ENCODE measurements around the gene KDM6B.

The KDM6B gene

DNA sequence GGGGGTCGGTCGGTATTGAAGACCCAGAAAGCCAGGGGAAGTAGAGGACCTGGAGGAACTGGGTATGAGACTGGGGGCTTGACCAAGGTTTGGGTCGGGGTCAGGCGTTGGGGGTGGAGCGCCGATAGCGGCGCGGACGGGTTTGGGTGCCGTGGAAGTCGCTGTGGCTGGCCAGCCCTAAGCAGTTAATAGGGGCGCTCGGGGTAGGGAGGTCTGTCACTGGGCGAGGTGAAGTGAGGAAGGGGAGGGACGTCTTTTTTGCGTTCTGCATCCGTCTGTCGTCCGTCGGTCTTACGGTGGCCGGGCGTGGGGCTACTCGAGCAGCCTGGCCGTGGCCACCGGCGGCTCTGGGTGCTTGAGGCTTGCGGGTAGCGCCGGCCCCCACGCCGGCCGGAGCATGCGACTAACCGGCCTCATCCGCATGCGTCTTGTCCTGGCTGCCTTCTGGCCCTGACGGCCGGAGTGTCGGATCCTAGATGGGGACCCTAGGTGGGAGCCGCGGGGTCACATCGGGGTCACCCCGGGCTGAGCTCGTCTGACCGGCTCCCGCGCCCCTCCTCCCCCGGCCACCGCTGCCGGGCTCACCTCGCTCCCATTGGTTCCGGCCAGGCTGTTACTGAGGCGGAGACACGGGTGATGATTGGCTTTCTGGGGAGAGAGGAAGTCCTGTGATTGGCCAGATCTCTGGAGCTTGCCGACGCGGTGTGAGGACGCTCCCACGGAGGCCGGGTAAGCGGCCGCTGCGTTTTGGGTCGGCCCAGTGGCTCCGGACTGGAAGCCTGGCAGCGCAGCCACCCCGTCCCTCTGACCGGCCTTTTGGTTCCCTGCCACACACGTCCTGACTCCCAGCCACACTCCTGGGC is 10.5 kb downstream of the KDM6B start:
- TF ChIP-seq SPI1 (IDR thresholded peaks at IDR 0.05; ENCODE audit: low read depth, low read length) (peak; percentile 82), POLR2A (IDR thresholded peaks at IDR 0.05; ENCODE audit: low read depth, low read length) (peak; percentile 69), POLR2AphosphoS5 (IDR thresholded peaks at IDR 0.05; ENCODE audit: low read depth, low read length) (peak; percentile 57), PAX5 (IDR thresholded peaks at IDR 0.05; ENCODE audit: insufficient read depth, low read length, severe bottlenecking) (no peak)
- FAIRE-seq = peak; percentile 98
- peak; percentile 95 for DNase-seq (ENCODE audit: insufficient read length, low spot score)

- no peak for DNase-seq (ENCODE audit: insufficient read length, low spot score)
- FAIRE-seq = no peak
- TF ChIP-seq PAX5 (IDR thresholded peaks at IDR 0.05; ENCODE audit: insufficient read depth, low read length, severe bottlenecking) (no peak), POLR2AphosphoS5 (IDR thresholded peaks at IDR 0.05; ENCODE audit: low read depth, low read length) (no peak), POLR2A (IDR thresholded peaks at IDR 0.05; ENCODE audit: low read depth, low read length) (no peak), SPI1 (IDR thresholded peaks at IDR 0.05; ENCODE audit: low read depth, low read length) (no peak), POU2F2 (IDR thresholded peaks at IDR 0.05; ENCODE audit: low read depth, low read length) (no peak), TAF1 (IDR thresholded peaks at IDR 0.05; ENCODE audit: low read depth, low read length) (no peak)
Measured at GRCh38 chr17:7845359-7846062, 11.5 kb downstream of the KDM6B start.

DNA sequence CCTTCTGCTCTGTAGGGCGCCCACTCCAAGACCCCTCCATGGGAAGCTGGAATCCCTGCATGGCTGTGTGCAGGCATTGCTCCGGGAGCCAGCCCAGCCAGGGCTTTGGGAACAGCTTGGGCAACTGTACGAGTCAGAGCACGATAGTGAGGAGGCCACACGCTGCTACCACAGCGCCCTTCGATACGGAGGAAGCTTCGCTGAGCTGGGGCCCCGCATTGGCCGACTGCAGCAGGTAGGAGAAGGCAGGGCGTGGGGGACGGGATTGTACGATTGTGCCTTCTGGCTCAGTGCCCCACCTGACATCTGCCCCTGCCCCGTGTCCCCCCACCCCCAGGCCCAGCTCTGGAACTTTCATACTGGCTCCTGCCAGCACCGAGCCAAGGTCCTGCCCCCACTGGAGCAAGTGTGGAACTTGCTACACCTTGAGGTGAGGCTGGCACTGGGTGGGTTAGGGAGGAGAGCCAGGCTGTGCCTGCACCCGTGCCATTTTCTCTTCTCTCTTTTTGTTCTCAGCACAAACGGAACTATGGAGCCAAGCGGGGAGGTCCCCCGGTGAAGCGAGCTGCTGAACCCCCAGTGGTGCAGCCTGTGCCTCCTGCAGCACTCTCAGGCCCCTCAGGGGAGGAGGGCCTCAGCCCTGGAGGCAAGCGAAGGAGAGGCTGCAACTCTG is 12.2 kb downstream of the KDM6B start:
- no peak for DNase-seq (ENCODE audit: insufficient read length, low spot score)
- FAIRE-seq = no peak
- TF ChIP-seq POU2F2 (IDR thresholded peaks at IDR 0.05; ENCODE audit: low read depth, low read length) = no peak
- TF ChIP-seq TAF1 (IDR thresholded peaks at IDR 0.05; ENCODE audit: low read depth, low read length) = no peak
- no peak for TF ChIP-seq SPI1 (IDR thresholded peaks at IDR 0.05; ENCODE audit: low read depth, low read length)
- TF ChIP-seq POLR2A (IDR thresholded peaks at IDR 0.05; ENCODE audit: low read depth, low read length) = peak; percentile 35; the same call in 1 of the 2 replicates
- TF ChIP-seq PAX5 (IDR thresholded peaks at IDR 0.05; ENCODE audit: insufficient read depth, low read length, severe bottlenecking) = no peak
- no peak for TF ChIP-seq POLR2AphosphoS5 (IDR thresholded peaks at IDR 0.05; ENCODE audit: low read depth, low read length)

DNA sequence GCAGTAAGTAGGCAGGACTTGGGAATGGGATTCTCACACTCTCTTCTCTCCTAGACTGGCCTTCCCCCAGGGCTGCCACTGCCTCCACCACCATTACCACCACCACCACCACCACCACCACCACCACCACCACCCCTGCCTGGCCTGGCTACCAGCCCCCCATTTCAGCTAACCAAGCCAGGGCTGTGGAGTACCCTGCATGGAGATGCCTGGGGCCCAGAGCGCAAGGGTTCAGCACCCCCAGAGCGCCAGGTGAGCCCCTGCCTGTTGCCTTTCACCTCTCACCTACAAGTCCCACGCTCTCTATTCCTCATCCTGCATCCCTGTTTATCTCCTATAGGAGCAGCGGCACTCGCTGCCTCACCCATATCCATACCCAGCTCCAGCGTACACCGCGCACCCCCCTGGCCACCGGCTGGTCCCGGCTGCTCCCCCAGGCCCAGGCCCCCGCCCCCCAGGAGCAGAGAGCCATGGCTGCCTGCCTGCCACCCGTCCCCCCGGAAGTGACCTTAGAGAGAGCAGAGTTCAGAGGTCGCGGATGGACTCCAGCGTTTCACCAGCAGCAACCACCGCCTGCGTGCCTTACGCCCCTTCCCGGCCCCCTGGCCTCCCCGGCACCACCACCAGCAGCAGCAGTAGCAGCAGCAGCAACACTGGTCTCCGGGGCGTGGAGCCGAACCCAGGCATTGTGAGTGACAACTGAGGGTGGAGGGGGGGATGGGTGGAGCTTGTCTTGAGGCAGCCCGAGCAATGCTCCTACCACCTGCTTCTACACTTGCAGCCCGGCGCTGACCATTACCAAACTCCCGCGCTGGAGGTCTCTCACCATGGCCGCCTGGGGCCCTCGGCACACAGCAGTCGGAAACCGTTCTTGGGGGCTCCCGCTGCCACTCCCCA is 13.0 kb downstream of the KDM6B start:
- TF ChIP-seq POLR2AphosphoS5 (IDR thresholded peaks at IDR 0.05; ENCODE audit: low read depth, low read length) = no peak
- no peak for TF ChIP-seq POU2F2 (IDR thresholded peaks at IDR 0.05; ENCODE audit: low read depth, low read length)
- TF ChIP-seq PAX5 (IDR thresholded peaks at IDR 0.05; ENCODE audit: insufficient read depth, low read length, severe bottlenecking) = no peak
- no peak for TF ChIP-seq TAF1 (IDR thresholded peaks at IDR 0.05; ENCODE audit: low read depth, low read length)
- TF ChIP-seq SPI1 (IDR thresholded peaks at IDR 0.05; ENCODE audit: low read depth, low read length) = no peak
- TF ChIP-seq POLR2A (IDR thresholded peaks at IDR 0.05; ENCODE audit: low read depth, low read length) = no peak
- FAIRE-seq (no peak), DNase-seq (ENCODE audit: insufficient read length, low spot score) (no peak)

DNA sequence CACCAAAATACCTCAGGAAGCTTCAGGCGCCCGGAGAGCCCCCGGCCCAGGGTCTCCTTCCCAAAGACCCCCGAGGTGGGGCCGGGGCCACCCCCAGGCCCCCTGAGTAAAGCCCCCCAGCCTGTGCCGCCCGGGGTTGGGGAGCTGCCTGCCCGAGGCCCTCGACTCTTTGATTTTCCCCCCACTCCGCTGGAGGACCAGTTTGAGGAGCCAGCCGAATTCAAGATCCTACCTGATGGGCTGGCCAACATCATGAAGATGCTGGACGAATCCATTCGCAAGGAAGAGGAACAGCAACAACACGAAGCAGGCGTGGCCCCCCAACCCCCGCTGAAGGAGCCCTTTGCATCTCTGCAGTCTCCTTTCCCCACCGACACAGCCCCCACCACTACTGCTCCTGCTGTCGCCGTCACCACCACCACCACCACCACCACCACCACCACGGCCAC is 14.1 kb downstream of the KDM6B start:
- no peak for FAIRE-seq
- TF ChIP-seq POU2F2 (IDR thresholded peaks at IDR 0.05; ENCODE audit: low read depth, low read length) = no peak
- TF ChIP-seq PAX5 (IDR thresholded peaks at IDR 0.05; ENCODE audit: insufficient read depth, low read length, severe bottlenecking) = no peak
- TF ChIP-seq POLR2A (IDR thresholded peaks at IDR 0.05; ENCODE audit: low read depth, low read length) = no peak
- TF ChIP-seq SPI1 (IDR thresholded peaks at IDR 0.05; ENCODE audit: low read depth, low read length) = no peak
- no peak for TF ChIP-seq TAF1 (IDR thresholded peaks at IDR 0.05; ENCODE audit: low read depth, low read length)
- no peak for TF ChIP-seq POLR2AphosphoS5 (IDR thresholded peaks at IDR 0.05; ENCODE audit: low read depth, low read length)
- DNase-seq (ENCODE audit: insufficient read length, low spot score) = no peak

DNA sequence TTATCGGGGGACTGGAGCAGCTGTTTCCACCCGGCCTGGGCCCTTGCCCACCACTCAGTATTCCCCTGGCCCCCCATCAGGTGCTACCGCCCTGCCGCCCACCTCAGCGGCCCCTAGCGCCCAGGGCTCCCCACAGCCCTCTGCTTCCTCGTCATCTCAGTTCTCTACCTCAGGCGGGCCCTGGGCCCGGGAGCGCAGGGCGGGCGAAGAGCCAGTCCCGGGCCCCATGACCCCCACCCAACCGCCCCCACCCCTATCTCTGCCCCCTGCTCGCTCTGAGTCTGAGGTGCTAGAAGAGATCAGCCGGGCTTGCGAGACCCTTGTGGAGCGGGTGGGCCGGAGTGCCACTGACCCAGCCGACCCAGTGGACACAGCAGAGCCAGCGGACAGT is 14.7 kb downstream of the KDM6B start:
- TF ChIP-seq POU2F2 (IDR thresholded peaks at IDR 0.05; ENCODE audit: low read depth, low read length) = no peak
- TF ChIP-seq POLR2AphosphoS5 (IDR thresholded peaks at IDR 0.05; ENCODE audit: low read depth, low read length) = no peak
- no peak for TF ChIP-seq POLR2A (IDR thresholded peaks at IDR 0.05; ENCODE audit: low read depth, low read length)
- no peak for TF ChIP-seq PAX5 (IDR thresholded peaks at IDR 0.05; ENCODE audit: insufficient read depth, low read length, severe bottlenecking)
- no peak for TF ChIP-seq TAF1 (IDR thresholded peaks at IDR 0.05; ENCODE audit: low read depth, low read length)
- no peak for TF ChIP-seq SPI1 (IDR thresholded peaks at IDR 0.05; ENCODE audit: low read depth, low read length)
- no peak for FAIRE-seq

DNA sequence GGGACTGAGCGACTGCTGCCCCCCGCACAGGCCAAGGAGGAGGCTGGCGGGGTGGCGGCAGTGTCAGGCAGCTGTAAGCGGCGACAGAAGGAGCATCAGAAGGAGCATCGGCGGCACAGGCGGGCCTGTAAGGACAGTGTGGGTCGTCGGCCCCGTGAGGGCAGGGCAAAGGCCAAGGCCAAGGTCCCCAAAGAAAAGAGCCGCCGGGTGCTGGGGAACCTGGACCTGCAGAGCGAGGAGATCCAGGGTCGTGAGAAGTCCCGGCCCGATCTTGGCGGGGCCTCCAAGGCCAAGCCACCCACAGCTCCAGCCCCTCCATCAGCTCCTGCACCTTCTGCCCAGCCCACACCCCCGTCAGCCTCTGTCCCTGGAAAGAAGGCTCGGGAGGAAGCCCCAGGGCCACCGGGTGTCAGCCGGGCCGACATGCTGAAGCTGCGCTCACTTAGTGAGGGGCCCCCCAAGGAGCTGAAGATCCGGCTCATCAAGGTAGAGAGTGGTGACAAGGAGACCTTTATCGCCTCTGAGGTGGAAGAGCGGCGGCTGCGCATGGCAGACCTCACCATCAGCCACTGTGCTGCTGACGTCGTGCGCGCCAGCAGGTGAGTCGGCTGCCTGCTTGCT is 15.2 kb downstream of the KDM6B start:
- DNase-seq (ENCODE audit: insufficient read length, low spot score) (no peak), FAIRE-seq (no peak)
- no peak for TF ChIP-seq SPI1 (IDR thresholded peaks at IDR 0.05; ENCODE audit: low read depth, low read length)
- no peak for TF ChIP-seq POLR2A (IDR thresholded peaks at IDR 0.05; ENCODE audit: low read depth, low read length)
- no peak for TF ChIP-seq POU2F2 (IDR thresholded peaks at IDR 0.05; ENCODE audit: low read depth, low read length)
- no peak for TF ChIP-seq POLR2AphosphoS5 (IDR thresholded peaks at IDR 0.05; ENCODE audit: low read depth, low read length)
- no peak for TF ChIP-seq TAF1 (IDR thresholded peaks at IDR 0.05; ENCODE audit: low read depth, low read length)

More for the DNA sequence above, 14.7 kb downstream of the KDM6B start:
- no peak for DNase-seq (ENCODE audit: insufficient read length, low spot score)
